ENCODE measurements around the gene SETD7. TPM values are rescaled to one million over a fixed set of nuclear protein-coding genes. Genes with fewer than 3 reads are reported as not detected.

SETD7 gene
- total and polyA plus RNA-seq, 2 donors (not counting 3 experiments of a cell fraction or from before 2014, with no cell fraction given), result 18.8 to 39.9 TPM

GRCh38 chr4:139581096-139581495, 25.1 kb upstream of the SETD7 start:
- dilution Hi-C loops (cut with MboI; ENCODE audit: extremely low pct_ligation_motif_present, low sequenced_read_pairs) (no loop called here), intact Hi-C loops (cut with micrococcal nuclease) (no loop called here)
- TF ChIP-seq GATA2 (IDR thresholded peaks at IDR 0.05; ENCODE audit: insufficient read depth, insufficient read length, low read depth, low read length), result no peak
- TF ChIP-seq JUN (IDR thresholded peaks at IDR 0.05; ENCODE audit: borderline replicate concordance, insufficient read depth, insufficient read length, low read depth), result no peak
- no peak for TF ChIP-seq MAX (IDR thresholded peaks at IDR 0.05; ENCODE audit: insufficient read depth, insufficient read length)
- TF ChIP-seq MYC (IDR thresholded peaks at IDR 0.05; ENCODE audit: low read depth, low read length), result no peak
- TF ChIP-seq POLR2AphosphoS5 (IDR thresholded peaks at IDR 0.05; ENCODE audit: insufficient read depth, low read depth, low read length), result no peak
- no peak for TF ChIP-seq FOS (IDR thresholded peaks at IDR 0.05; ENCODE audit: borderline replicate concordance, insufficient read depth, low read length)
- TF ChIP-seq CTCF (IDR thresholded peaks at IDR 0.05; ENCODE audit: extremely low read depth in 1 of 2, insufficient read depth in 1 of 2, low read depth in 1 of 2, low read length in 2 of 2), result no peak
- no peak for TF ChIP-seq EZH2 (IDR thresholded peaks at IDR 0.05; ENCODE audit: borderline replicate concordance, low read depth, low read length, severe bottlenecking)
- no peak for TF ChIP-seq POLR2A (IDR thresholded peaks at IDR 0.05; ENCODE audit: low read depth, low read length)
- FAIRE-seq (no peak), DNase-seq (ENCODE audit: low read depth, low spot score) (no peak)
- no peak overlapping the region for H3K9ac ChIP-seq (replicated peaks; ENCODE audit: extremely low read depth, insufficient read depth, low read length)
- H3K4me3 ChIP-seq (replicated peaks in 1 of 3; ENCODE audit: insufficient read depth in 1 of 3, low read depth in 1 of 3, low read length in 3 of 3), result no peak overlapping the region
- H3K9me3 ChIP-seq (replicated peaks; ENCODE audit: control insufficient read depth, insufficient read depth, low read length), result no peaks in the 10 kb centered on the region
- H3K27me3 ChIP-seq (ENCODE audit: control insufficient read depth in 2 of 2, insufficient read depth in 2 of 2, low read length in 2 of 2), result peaks cover 2 to 20% of the 10 kb centered on the region in 2 experiments
- no peaks in the 10 kb centered on the region for H3K36me3 ChIP-seq (ENCODE audit: control insufficient read depth in 2 of 2, extremely low read depth in 1 of 2, insufficient read depth in 2 of 2, low read length in 2 of 2)
- H3K4me2 ChIP-seq (ENCODE audit: insufficient read depth, low read length), result no peak overlapping the region
- no peaks in the 10 kb centered on the region for H3K79me2 ChIP-seq (ENCODE audit: control insufficient read depth, insufficient read depth, low read length)
- no peaks in the 10 kb centered on the region for H3K4me1 ChIP-seq (ENCODE audit: control insufficient read depth, extremely low read depth, insufficient read depth, low read length)
- H3K9me1 ChIP-seq (replicated peaks; ENCODE audit: control insufficient read depth, extremely low read depth, insufficient read depth, low read length), result no peaks in the 10 kb centered on the region
- ChIA-PET POLR2A (no interaction called here), CTCF (interaction anchor here (0.8 to 2.8 kb wide), 5 partner anchors 16 to 72 kb away, joined by 3 to 11 read pairs (median 3); no protein-coding TSS in a partner anchor)
- BruUV-seq (replicated peaks), result no TSS peak
- H2AFZ ChIP-seq (ENCODE audit: low read depth, low read length), result no peak overlapping the region
- H4K20me1 ChIP-seq (replicated peaks; ENCODE audit: control insufficient read depth, extremely low read depth, insufficient read depth, low read length), result no peaks in the 10 kb centered on the region
- H3K27ac ChIP-seq (ENCODE audit: insufficient read depth, low read depth, low read length), result no peak overlapping the region

Data from endothelial cell of umbilical vein (primary cell).